Activated T-helper 17 cell treated with anti-CD3 and anti-CD28 coated beads, Interleukin-2, amount 50 U/mL, for 72 hours (primary cell): Measurements from ENCODE around the gene CDH16. TPM values are rescaled to one million over a fixed set of nuclear protein-coding genes. Genes with fewer than 3 reads are reported as not detected.
"Not testable (repeated sequence)": the region's sequence is repeated elsewhere in the genome, so short reads cannot be mapped to it uniquely, and the experiment has no call there.

Experiments
- ATAC-seq: fragments of 150-1000 bp; cut with Tn5 transposase; replicated peaks from 2 replicates; pipeline ENCODE4 v1.10.0; 2021; ENCODE audit warnings: mild to moderate bottlenecking, moderate library complexity
- H3K27ac Mint-ChIP-seq: one replicate; pipeline ENCODE4 v1.8.0; 2022; ENCODE audit warnings: mixed read lengths
- H3K27me3 Mint-ChIP-seq: one replicate; pipeline ENCODE4 v1.8.0; 2022; ENCODE audit warnings: mixed read lengths
- H3K36me3 Mint-ChIP-seq: one replicate; pipeline ENCODE4 v1.8.0; 2022; ENCODE audit warnings: low read depth, mild to moderate bottlenecking, mixed read lengths
- H3K4me1 Mint-ChIP-seq: one replicate; pipeline ENCODE4 v1.8.0; 2022; ENCODE audit warnings: mixed read lengths
- H3K4me3 Mint-ChIP-seq: one replicate; pipeline ENCODE4 v1.8.0; 2022; ENCODE audit warnings: mild to moderate bottlenecking, mixed read lengths
- H3K9me3 Mint-ChIP-seq: one replicate; pipeline ENCODE4 v1.8.0; 2022; ENCODE audit warnings: mixed read lengths
- total RNA-seq, 2 donors: library from RNA; stranded (reverse); gene quantifications; one replicate each; pipeline ENCODE4 v1.2.3, GENCODE V29; 2022

CDH16 gene
- total RNA-seq, 2 donors from 2014 or later: not detected

GRCh38 chr16:66939366-66939765, 20.7 kb upstream of the CDH16 start:
- peaks cover 62% of the 10 kb centered on the region for H3K36me3 Mint-ChIP-seq
- peak overlapping the region; percentile 38 for H3K27ac Mint-ChIP-seq
- ATAC-seq: no peak
- H3K4me1 Mint-ChIP-seq: peaks cover 8% of the 10 kb centered on the region
- H3K9me3 Mint-ChIP-seq: no peaks in the 10 kb centered on the region
- no peak overlapping the region for H3K4me3 Mint-ChIP-seq
- no peaks in the 10 kb centered on the region for H3K27me3 Mint-ChIP-seq

- Mint-ChIP-seq H3K27me3 (no peaks in the 10 kb centered on the region), H3K36me3 (peaks cover 72% of the 10 kb centered on the region), H3K27ac (no peak overlapping the region), H3K9me3 (no peaks in the 10 kb centered on the region), H3K4me1 (peaks cover 19% of the 10 kb centered on the region), H3K4me3 (peak overlapping the region; percentile 98)
- ATAC-seq: no peak
Observed at GRCh38 chr16:66937725-66938337, 19.1 kb upstream of the CDH16 start.

- Mint-ChIP-seq H3K36me3 (peaks cover 72% of the 10 kb centered on the region), H3K9me3 (no peaks in the 10 kb centered on the region)
- no peak for ATAC-seq
Observed at GRCh38 chr16:66936889-66937554, 18.3 kb upstream of the CDH16 start.

GRCh38 chr16:66936462-66936861, 17.8 kb upstream of the CDH16 start:
- Mint-ChIP-seq H3K4me3 (peak overlapping the region; percentile 98), H3K9me3 (no peaks in the 10 kb centered on the region), H3K27me3 (no peaks in the 10 kb centered on the region), H3K36me3 (peaks cover 72% of the 10 kb centered on the region), H3K27ac (peak overlapping the region; percentile 68), H3K4me1 (peaks cover 27% of the 10 kb centered on the region)
- ATAC-seq: no peak

More at GRCh38 chr16:66936889-66937554, 18.3 kb upstream of the CDH16 start:
- peak overlapping the region; percentile 68 for H3K27ac Mint-ChIP-seq
- peaks cover 27% of the 10 kb centered on the region for H3K4me1 Mint-ChIP-seq
- no peaks in the 10 kb centered on the region for H3K27me3 Mint-ChIP-seq
- peak overlapping the region; percentile 98 for H3K4me3 Mint-ChIP-seq

GRCh38 chr16:66935314-66936011, 16.8 kb upstream of the CDH16 start, which contains the start of gene CES2:
CES2 (plus strand) TSS chr16:66935516; CDS start chr16:66935636, 120 bp downstream.
- Mint-ChIP-seq H3K4me1 (peaks cover 27% of the 10 kb centered on the region), H3K9me3 (no peaks in the 10 kb centered on the region)

GRCh38 chr16:66934839-66935313, 16.2 kb upstream of the CDH16 start:
- H3K4me1 Mint-ChIP-seq: peaks cover 27% of the 10 kb centered on the region
- H3K9me3 Mint-ChIP-seq, ATAC-seq: not testable (repeated sequence)

More at GRCh38 chr16:66935314-66936011, 16.8 kb upstream of the CDH16 start, which contains the start of gene CES2:
- ATAC-seq: no peak
- no peaks in the 10 kb centered on the region for H3K27me3 Mint-ChIP-seq
- peaks cover 70% of the 10 kb centered on the region for H3K36me3 Mint-ChIP-seq
- peak within 1 kb of the TSS; percentile 98 for H3K4me3 Mint-ChIP-seq
- peak within 1 kb of the TSS; percentile 98 for H3K27ac Mint-ChIP-seq

GRCh38 chr16:66934138-66934838, 15.6 kb upstream of the CDH16 start, which contains the start of gene CIAO2B:
CIAO2B (minus strand) TSS chr16:66934402; CDS start chr16:66934364, 38 bp downstream.
- Mint-ChIP-seq H3K27ac (peak within 1 kb of the TSS; percentile 98), H3K36me3 (peaks cover 72% of the 10 kb centered on the region), H3K27me3 (no peaks in the 10 kb centered on the region), H3K4me1 (peaks cover 27% of the 10 kb centered on the region), H3K4me3 (peak within 1 kb of the TSS; percentile 98), H3K9me3 (no peaks in the 10 kb centered on the region)
- ATAC-seq: peak; percentile 91

More at GRCh38 chr16:66934839-66935313, 16.2 kb upstream of the CDH16 start:
- Mint-ChIP-seq H3K4me3 (peak overlapping the region; percentile 98), H3K27ac (peak overlapping the region; percentile 98), H3K36me3 (peaks cover 72% of the 10 kb centered on the region)
- H3K27me3 Mint-ChIP-seq: not testable (repeated sequence)

GRCh38 chr16:66933776-66934137, 15.1 kb upstream of the CDH16 start:
- peak overlapping the region; percentile 98 for H3K4me3 Mint-ChIP-seq
- ATAC-seq: peak; percentile 80
- peaks cover 27% of the 10 kb centered on the region for H3K4me1 Mint-ChIP-seq

GRCh38 chr16:66932076-66932475, 13.4 kb upstream of the CDH16 start:
- H3K27me3 Mint-ChIP-seq: no peaks in the 10 kb centered on the region
- no peaks in the 10 kb centered on the region for H3K9me3 Mint-ChIP-seq
- H3K36me3 Mint-ChIP-seq: peaks cover 66% of the 10 kb centered on the region
- H3K4me3 Mint-ChIP-seq: peak overlapping the region; percentile 98
- H3K27ac Mint-ChIP-seq: peak overlapping the region; percentile 98
- no peak for ATAC-seq
- peaks cover 32% of the 10 kb centered on the region for H3K4me1 Mint-ChIP-seq

More at GRCh38 chr16:66933776-66934137, 15.1 kb upstream of the CDH16 start:
- H3K36me3 Mint-ChIP-seq: peaks cover 72% of the 10 kb centered on the region
- peak overlapping the region; percentile 98 for H3K27ac Mint-ChIP-seq
- H3K27me3 Mint-ChIP-seq: no peaks in the 10 kb centered on the region
- no peaks in the 10 kb centered on the region for H3K9me3 Mint-ChIP-seq

GRCh38 chr16:66931665-66932064, 13.0 kb upstream of the CDH16 start:
- H3K27me3 Mint-ChIP-seq: no peaks in the 10 kb centered on the region
- H3K27ac Mint-ChIP-seq: no peak overlapping the region
- H3K4me3 Mint-ChIP-seq: peak overlapping the region; percentile 98
- H3K36me3 Mint-ChIP-seq: peaks cover 62% of the 10 kb centered on the region
- H3K9me3 Mint-ChIP-seq: no peaks in the 10 kb centered on the region
- peaks cover 30% of the 10 kb centered on the region for H3K4me1 Mint-ChIP-seq
- ATAC-seq: no peak

- peaks cover 53% of the 10 kb centered on the region for H3K36me3 Mint-ChIP-seq
- peaks cover 24% of the 10 kb centered on the region for H3K4me1 Mint-ChIP-seq
- H3K27me3 Mint-ChIP-seq: no peaks in the 10 kb centered on the region
- no peak for ATAC-seq
- no peak overlapping the region for H3K27ac Mint-ChIP-seq
- no peak overlapping the region for H3K4me3 Mint-ChIP-seq
- H3K9me3 Mint-ChIP-seq: no peaks in the 10 kb centered on the region
Observed at GRCh38 chr16:66930189-66930588, 11.5 kb upstream of the CDH16 start.

GRCh38 chr16:66928702-66929388, 10.2 kb upstream of the CDH16 start:
- no peak overlapping the region for H3K4me3 Mint-ChIP-seq
- H3K9me3 Mint-ChIP-seq: no peaks in the 10 kb centered on the region
- peak; percentile 49 for ATAC-seq
- peaks cover 23% of the 10 kb centered on the region for H3K4me1 Mint-ChIP-seq
- peak overlapping the region; percentile 84 for H3K27ac Mint-ChIP-seq
- peaks cover 39% of the 10 kb centered on the region for H3K36me3 Mint-ChIP-seq
- H3K27me3 Mint-ChIP-seq: peaks cover 2% of the 10 kb centered on the region

GRCh38 chr16:66927918-66928649, 9.4 kb upstream of the CDH16 start:
- peak; percentile 67 for ATAC-seq
- peak overlapping the region; percentile 84 for H3K27ac Mint-ChIP-seq
- H3K4me3 Mint-ChIP-seq: peak overlapping the region; percentile 25
- H3K4me1 Mint-ChIP-seq: peaks cover 16% of the 10 kb centered on the region
- H3K9me3 Mint-ChIP-seq: no peaks in the 10 kb centered on the region
- H3K36me3 Mint-ChIP-seq: peaks cover 32% of the 10 kb centered on the region
- H3K27me3 Mint-ChIP-seq: peaks cover 9% of the 10 kb centered on the region
